ENCODE measurements around the gene CUBN.

Gene CUBN

DNA sequence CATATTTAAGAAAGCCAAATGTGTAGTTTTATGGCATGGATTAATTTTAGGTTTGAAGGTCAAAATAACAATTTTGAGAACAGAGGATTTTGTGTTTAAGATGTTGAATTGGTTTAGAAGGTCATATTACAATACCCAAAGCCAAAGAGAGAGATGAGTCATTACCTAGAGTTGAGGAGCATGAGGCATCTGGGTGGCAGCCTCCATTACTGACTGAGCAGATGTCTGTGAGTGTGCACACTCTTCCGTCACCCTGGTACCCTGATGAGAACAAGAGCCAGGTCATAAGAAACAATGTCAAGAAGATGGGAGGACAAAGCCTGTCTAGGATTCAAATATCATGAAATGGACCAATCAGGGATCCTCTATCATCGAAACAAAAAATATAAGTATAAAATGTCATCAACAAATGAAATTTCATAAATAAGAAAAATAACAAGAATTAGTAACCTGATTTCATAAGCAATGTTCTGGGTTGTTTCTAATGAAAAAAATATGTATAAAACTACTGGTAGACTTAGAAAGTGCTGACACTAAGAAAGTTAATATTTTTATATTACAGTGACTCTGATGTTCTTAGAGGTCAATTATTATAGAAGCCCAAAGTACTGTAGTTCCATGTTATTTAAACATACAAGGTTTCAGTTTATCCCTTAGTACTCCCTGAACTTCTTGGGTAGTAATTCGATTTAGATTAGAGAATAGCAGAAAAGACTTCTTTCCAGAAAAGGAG lies 20.0 kb downstream of the CUBN start:
- in situ Hi-C loops (cut with HindIII; ENCODE audit: low sequenced_read_pairs): no loop called here

DNA sequence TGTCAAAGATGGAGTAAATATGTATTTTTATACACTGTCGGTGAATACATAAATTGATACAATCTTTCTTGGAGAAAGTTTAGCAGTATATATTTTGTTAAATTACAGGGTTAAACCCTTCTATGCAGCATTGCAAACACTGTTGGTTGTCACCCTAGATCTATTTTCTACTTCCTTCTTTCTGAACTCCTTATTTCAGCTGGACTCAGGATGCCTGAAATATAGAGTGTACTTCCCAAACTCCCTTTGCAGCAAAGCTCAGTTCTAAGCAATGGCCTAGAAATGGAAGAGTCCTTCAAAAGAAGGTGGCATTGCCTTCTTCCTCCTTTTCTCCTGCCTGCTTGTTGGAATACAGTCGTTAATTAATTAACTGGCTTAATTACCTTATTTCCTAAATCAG lies 20.6 kb downstream of the CUBN start:
- in situ Hi-C loops (cut with HindIII; ENCODE audit: low sequenced_read_pairs): no loop called here

DNA sequence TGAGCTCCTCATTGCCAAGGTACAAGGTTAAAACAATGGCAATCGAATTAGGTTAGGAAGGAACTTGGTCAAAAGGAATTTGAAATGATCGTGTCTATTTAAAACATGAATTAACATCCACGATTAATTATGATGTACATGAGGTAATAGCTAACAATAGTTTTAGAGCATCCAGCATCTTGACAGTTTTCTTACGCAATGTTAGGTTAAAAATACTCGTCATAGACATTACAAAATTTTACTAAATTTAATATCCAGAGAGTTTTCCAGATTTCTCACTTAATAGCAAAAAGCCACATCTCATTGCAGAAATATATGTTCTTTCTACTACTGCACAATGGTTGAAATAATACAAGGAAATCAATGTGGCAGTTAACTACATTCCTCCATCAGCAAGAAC lies 22.6 kb downstream of the CUBN start:
- in situ Hi-C loops (cut with HindIII; ENCODE audit: low sequenced_read_pairs): no loop called here

DNA sequence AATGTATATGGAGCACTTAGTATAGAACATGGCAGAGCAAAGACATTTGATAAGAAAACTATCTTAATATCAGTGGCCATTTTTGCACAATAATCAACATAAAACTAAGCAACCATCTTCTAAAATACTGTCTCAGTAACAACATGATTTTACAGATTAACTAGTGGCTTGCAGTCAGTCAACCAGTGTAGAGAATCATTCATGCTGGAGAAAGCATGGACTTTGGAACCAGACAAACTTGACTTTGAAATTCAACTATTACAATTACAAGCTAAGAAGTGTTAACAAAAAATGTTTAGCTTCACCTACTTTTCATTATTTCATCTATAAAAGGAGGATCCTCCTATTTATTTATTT lies 27.7 kb downstream of the CUBN start:
- in situ Hi-C loops (cut with HindIII; ENCODE audit: low sequenced_read_pairs): no loop called here

DNA sequence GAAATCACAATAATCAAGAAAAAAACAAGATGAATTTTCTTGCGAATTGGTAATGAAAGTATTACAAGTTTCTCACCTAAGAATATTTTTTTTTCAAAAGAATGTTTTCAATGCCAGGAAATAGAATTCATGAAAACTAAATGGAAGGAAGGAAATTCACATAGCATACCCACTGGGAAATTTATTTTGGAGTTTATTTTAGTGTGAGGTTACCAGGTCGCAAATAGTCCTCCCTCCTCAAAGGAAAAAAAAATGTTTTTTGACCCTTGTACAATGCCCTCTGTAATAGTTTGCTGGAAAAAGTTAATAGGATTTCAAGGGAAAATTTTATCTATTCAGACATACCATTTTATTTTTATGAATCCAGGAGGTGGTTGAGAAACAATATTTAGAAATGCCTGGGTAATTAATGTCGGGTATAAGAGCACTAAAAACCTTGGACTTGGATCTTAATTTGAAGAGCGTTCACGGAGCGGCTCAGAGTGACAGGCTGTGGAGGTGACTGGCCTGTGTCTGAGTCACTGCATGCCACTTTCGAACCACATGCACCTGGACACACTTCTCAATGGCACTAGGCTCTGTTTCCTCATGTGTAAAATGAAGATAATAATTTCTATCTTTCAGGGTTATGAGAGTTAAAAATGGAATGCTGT lies 28.2 kb downstream of the CUBN start:
- in situ Hi-C loops (cut with HindIII; ENCODE audit: low sequenced_read_pairs): no loop called here

DNA sequence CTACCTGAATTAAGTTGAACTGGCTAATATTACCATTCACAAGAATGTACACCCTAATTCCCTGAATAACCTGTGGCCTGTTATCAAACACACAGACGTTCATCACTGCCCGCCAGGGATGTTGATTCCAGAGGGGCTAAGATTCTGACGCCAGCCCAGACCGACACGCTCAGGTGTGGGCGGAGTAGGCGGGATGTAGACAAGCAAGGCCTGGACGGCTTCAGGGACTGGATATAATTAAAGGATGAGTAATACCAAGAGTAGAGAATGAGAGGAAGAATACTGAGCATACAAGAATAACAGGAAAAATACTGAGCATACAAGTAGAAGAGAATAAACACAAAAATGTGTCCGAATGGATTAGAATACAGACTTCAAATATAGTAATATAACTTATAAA lies 29.0 kb downstream of the CUBN start:
- in situ Hi-C loops (cut with HindIII; ENCODE audit: low sequenced_read_pairs): no loop called here

DNA sequence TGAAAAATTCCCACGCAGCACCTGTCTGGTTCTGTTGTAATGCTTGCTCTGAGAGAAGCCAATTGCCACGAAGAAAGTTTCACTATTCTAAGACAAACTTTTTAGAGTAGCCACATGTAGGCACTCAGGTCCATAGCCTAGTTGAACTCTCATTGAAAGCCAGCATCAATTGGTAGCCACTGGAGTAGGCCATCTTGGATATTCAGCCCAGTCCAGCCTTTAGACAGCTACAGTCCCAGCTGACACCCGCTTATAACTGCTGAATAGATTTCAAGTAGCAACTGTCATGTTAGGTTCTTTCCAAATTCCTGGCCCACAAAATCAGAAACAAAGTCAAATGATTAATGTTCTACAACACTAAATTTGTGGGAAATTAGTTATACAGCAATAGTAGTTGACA lies 31.6 kb downstream of the CUBN start:
- in situ Hi-C loops (cut with HindIII; ENCODE audit: low sequenced_read_pairs): no loop called here

DNA sequence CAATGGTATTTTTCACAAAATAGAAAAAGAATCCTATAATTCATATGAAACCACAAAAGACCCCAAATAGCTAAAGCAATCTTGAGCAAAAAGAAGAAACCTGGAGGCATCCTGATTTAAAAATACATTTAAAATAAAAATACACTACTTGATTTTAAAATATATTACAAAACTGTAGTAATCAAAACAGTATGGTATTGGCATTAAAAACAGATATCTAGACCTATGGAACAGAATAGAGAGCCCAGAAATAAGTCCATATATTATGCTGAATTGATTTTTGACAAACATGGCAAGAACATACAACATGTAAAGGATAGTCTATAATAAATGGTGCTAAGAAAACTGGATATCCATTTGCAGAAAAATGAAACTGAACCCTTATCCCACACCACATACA lies 34.8 kb downstream of the CUBN start:
- in situ Hi-C loops (cut with HindIII; ENCODE audit: low sequenced_read_pairs): no loop called here

DNA sequence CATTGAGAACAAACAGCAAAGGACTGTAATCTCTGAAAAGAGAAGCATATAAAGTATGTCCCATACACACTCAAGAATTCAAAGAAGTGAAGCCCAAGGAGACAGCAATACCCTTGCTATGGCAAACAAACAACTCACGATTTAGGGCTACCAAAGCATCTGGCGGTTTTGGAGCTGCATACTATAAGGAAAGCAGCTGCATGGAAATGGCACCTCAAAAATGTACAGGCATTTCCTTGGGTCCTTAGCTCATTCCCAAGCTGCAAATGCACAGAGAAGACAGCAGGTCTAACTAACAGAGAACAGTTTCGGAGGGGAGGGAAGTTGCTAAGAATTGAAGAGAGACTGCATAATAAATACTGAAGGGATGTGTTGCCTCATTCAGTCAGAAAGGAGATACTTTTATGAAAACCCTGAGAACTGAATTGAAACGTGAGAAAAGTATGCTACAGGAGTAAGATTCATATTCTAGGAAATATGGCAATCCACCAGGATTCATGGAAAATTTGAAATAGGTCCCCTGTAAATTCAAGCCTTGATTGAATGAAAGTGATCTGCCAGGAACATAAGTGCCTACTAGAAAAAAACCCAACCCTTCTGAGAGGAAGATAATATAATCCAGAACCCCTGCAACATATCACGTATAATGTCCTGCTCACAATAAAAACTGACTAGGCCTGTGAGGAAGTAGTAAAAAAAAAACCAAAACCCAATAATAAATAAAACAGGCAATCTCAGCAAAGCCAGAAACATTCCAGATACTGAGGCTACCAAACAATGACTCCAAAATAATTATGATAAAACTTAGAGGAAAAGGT lies 36.4 kb downstream of the CUBN start:
- in situ Hi-C loops (cut with HindIII; ENCODE audit: low sequenced_read_pairs): no loop called here

DNA sequence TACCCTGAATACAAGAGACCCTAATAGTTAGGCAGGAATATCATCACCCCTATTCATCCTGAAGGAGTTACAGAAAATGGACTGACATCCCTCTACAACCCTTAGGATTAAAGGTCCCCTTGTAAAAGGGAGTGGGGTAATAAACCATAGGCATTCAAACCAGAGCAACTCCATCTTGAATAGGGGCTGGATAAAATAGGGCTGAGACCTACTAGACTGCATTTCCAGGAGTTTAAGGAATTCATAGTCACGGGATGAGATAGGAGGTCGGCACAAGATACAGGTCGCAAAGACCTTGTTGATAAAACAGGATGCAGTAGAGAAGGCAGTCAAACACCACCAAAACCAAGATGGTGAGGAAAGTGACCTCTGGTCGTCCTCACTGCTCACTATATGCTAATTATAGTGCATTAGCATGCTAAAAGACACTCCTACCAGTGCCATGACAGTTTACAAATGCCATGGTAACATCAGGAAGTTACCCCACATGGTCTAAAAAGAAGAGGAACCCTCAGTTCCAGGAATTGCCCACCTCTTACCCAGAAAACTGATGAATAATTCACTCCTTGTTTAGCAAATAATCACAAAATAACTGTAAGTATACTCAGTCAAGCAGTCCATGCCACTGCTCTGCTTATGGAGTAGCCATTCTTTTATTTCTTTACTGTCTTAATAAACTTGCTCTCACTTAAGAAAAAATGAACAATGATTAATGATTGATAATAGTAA lies 37.2 kb downstream of the CUBN start:
- in situ Hi-C loops (cut with HindIII; ENCODE audit: low sequenced_read_pairs): no loop called here

DNA sequence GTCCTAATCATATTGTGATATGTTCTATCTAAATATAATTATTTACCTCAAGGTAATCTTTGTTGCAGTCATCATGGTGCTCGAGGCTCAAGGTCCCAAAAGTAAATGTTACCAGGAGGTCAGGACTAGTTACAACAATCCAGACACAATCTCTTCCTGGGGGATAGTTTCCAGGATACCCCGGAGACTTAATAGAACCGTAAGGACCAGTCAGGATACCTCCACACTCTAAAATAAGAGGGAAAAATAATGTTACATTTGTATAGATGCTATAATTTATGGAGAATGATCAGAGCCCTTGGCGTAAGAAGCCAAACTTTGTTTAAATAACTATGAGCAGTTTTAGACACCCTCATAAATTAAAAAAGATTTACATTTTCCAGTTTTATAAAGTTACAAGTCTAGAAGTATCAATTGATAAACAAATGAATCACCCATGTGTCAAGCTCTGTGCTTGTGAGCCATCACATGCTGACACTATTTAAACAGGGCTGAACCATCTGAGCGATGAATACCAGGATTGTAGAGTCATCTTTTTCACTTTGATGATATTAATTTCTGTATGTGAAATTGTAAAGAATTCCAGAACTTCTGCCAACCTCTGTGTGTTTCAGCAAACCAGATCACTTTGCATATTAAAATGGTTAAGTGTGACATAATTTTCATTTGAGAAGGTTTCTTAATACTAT lies 41.3 kb downstream of the CUBN start:
- in situ Hi-C loops (cut with HindIII; ENCODE audit: low sequenced_read_pairs): no loop called here

DNA sequence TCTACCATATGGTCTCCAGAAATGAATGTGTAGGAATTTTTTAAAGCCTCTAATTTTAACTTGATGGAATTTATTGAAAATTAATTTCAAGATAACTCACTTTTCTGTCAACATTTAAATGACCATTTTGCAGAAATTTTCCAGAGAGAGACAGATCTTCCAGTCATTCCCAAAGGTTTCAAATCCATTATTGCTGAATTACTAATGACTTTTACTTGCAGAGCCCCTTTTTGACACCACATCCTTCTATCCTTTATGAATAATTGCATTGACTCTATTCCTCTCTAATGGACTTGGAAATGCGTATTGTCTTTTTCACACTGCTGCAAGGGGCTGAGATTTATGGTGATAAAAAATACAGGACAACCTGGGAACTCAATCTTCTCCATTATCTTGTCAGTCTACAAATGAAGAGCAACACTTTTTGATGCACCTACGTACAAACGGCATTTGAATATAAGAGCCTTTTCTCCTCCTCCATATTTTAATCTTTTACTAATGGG lies 42.7 kb downstream of the CUBN start:
- in situ Hi-C loops (cut with HindIII; ENCODE audit: low sequenced_read_pairs): no loop called here

DNA sequence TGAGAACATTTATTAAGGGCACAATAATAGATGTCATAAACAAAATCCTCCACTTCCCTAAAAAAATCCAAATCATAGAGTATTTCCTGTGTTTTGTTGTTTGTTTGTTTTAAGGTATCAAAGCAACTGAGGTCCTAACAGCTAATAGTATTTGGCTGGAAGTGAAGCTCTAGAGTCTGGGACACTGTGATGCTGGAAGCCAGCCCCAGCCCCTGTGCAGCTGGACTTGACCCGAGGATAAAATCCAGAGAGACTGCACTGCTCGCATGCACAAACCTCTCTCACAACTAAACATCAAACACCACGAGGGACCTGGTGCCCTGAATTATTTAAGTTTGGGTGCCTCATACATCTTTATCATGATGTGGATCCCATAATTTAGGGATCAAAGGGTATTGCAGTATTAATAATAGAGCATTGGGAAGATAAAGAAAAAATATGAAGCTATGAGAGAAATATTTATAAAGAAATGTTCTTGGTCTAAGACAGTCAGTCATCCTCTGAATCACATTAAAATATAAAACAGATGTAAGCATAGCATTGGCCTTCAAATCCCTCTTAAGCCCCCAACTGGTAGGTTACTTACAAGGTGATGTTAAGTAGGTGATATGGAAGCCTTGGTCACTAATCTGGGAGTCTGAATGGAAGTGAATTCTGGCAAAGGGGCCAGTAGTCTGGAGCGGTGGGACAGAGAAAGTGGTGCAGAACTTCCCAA lies 44.4 kb downstream of the CUBN start:
- in situ Hi-C loops (cut with HindIII; ENCODE audit: low sequenced_read_pairs): no loop called here

DNA sequence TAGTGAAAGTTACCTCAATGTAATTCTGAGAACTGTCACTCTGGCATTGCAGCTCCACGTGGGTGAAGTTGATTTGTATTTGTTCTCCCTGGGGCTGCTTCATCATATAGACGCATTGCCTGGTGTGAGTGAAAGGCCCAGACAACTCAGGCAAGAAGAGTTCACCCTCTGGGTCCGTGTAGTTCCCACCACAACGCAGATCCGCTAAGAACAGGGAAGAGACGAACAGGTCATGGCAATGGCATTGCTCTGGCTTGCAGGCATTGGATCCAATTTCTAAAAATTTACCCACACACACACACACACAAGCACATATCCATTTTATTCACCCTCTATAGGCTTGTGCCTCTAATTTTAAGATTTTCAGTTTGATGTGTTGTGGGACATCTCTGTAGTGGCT lies 45.4 kb downstream of the CUBN start:
- in situ Hi-C loops (cut with HindIII; ENCODE audit: low sequenced_read_pairs): no loop called here

DNA sequence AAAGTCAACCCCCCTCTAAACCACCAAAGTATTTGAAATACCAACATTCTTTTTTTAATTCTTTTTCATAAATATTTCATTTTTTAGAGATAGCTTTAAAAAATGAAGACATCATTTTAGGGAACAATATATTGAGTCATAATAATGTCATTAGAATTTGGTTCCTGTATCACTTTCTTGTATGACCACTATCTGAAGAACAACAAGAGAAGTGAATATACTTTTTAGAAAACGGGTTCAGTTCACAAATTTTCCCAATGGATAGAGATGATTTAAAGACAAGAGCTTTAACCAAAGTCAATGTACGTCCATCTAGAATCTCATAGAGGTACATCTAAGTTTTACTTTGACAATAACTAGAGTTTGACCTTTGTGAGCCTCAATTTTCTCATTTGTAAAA lies 48.2 kb downstream of the CUBN start:
- in situ Hi-C loops (cut with HindIII; ENCODE audit: low sequenced_read_pairs): no loop called here

DNA sequence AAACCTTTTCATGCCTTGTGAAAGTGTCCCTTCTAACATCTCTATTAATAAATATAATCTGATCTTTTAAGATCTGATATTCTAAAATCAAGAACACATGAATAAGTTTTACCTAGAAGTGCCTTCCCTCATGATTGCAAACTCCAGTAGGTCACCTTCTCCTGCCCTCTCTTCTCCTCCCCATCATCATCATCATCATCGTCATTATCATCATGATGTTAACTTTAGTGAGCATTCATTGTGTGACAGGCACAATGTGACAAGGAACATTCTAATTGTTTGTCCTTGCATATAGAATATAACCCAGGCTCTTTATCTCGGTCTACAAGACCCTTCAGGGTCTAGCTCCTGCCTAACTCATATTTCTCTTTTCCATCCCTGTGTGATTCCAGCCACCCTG lies 51.7 kb downstream of the CUBN start:
- in situ Hi-C loops (cut with HindIII; ENCODE audit: low sequenced_read_pairs): no loop called here

DNA sequence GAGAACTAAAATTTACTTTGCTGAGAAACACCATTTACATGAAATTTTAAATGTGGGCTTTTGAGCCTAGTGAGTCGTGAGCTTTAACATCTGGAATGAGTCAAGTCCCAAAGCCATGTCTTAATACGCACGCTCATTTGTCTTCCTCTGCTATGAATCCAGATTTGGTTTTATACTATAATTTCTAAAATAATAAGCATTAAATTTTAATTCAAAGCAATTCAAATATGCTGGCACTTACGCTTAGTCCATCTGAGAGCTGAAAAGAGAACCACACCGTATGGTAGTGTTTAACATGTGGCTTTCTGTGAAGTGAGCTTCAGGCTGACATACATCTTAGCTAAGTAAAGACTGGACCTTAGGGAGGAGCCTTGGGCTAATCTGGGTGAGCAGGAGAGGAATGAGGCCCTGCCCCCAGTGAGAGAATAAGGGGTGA lies 52.2 kb downstream of the CUBN start:
- in situ Hi-C loops (cut with HindIII; ENCODE audit: low sequenced_read_pairs): no loop called here

DNA sequence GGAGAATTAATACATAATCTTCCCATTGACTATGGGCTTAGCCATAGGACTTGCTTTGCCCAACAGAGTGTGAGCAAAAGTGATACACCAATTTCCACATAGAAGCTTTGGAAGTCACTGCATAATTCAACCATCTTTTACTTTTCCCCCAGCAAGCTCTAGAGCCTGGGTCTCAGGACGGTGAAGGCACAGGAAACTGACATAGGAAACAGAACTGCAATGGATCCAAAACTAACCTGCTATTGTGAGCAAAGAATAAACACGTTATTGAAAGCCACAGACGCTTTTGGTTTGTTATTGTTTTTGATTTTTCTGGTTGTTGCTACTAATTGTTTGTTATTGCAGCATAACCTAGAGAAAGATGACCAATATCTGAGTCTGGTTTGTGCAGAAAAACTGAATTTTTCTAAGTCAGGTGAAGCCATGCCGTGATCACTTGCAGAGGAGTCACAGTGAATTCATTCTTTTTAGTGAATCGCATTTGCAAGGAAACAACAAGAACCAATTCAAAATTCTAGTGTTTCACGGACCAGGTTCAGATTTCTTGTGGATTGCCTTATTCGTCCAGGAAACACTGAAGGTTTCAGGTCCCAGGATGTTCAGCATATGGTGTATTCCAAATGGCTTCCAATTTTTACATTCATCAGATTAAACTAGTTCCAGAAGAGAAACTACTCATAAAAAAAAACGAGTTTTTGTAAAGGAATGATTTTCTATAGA lies 52.8 kb downstream of the CUBN start:
- in situ Hi-C loops (cut with HindIII; ENCODE audit: low sequenced_read_pairs): no loop called here
